HL-60/S4 (cell line): Measurements from ENCODE around the gene GPM6B.

Experiments used
- in situ Hi-C: fragments of 300-500 bp; cut with MboI; formaldehyde crosslinking; loops from 2 replicates; pipeline ENCODE4 v1.14.3; 2022; ENCODE audit warnings: low sequenced_read_pairs

Gene GPM6B

GRCh38 chrX:13770013-13770535, 46.8 kb downstream of the GPM6B start:
- in situ Hi-C loops: no loop called here

GRCh38 chrX:13768939-13769338, 48.0 kb downstream of the GPM6B start:
- in situ Hi-C loops: no loop called here

- in situ Hi-C loops: no loop called here
Measured at GRCh38 chrX:13764765-13765164, 52.1 kb downstream of the GPM6B start.

- in situ Hi-C loops: no loop called here
Measured at GRCh38 chrX:13764281-13764680, 52.6 kb downstream of the GPM6B start.

- in situ Hi-C loops: no loop called here
Measured at GRCh38 chrX:13763489-13763888, 53.4 kb downstream of the GPM6B start.

GRCh38 chrX:13761606-13762414, 55.1 kb downstream of the GPM6B start:
- in situ Hi-C loops: no loop called here

GRCh38 chrX:13760426-13760825, 56.5 kb downstream of the GPM6B start:
- in situ Hi-C loops: no loop called here

- in situ Hi-C loops: no loop called here
Measured at GRCh38 chrX:13759152-13759718, 57.7 kb downstream of the GPM6B start.

GRCh38 chrX:13756381-13756780, 60.5 kb downstream of the GPM6B start:
- in situ Hi-C loops: no loop called here

GRCh38 chrX:13755254-13755653, 61.6 kb downstream of the GPM6B start:
- in situ Hi-C loops: no loop called here

- in situ Hi-C loops: no loop called here
Measured at GRCh38 chrX:13754765-13755164, 62.1 kb downstream of the GPM6B start.

- in situ Hi-C loops: no loop called here
Measured at GRCh38 chrX:13752646-13753045, 64.2 kb downstream of the GPM6B start.

- in situ Hi-C loops: no loop called here
Measured at GRCh38 chrX:13752141-13752540, 64.8 kb downstream of the GPM6B start.

GRCh38 chrX:13750812-13751211, 66.1 kb downstream of the GPM6B start:
- in situ Hi-C loops: no loop called here

- in situ Hi-C loops: no loop called here
Measured at GRCh38 chrX:13750204-13750603, 66.7 kb downstream of the GPM6B start.

- in situ Hi-C loops: loop anchor here (10.0 kb wide), 1 partner anchor 94 kb away; the partner anchor contains the start of gene TCEANC
Measured at GRCh38 chrX:13748486-13748885, 68.4 kb downstream of the GPM6B start.

GRCh38 chrX:13747836-13748235, 69.1 kb downstream of the GPM6B start:
- in situ Hi-C loops: loop anchor here (10.0 kb wide), 1 partner anchor 93 kb away; the partner anchor contains the start of gene TCEANC

- in situ Hi-C loops: loop anchor here (10.0 kb wide), 1 partner anchor 88 kb away; the partner anchor contains the start of gene TCEANC
Measured at GRCh38 chrX:13742397-13743176, 74.3 kb downstream of the GPM6B start.

GRCh38 chrX:13741695-13742094, 75.2 kb downstream of the GPM6B start:
- in situ Hi-C loops: loop anchor here (10.0 kb wide), 1 partner anchor 87 kb away; the partner anchor contains the start of gene TCEANC

- in situ Hi-C loops: no loop called here
Measured at GRCh38 chrX:13734278-13735172, 82.4 kb downstream of the GPM6B start, which contains the start of the genes OFD1 and TRAPPC2. Gene OFD1 (plus strand): TSS chrX:13734748. CDS start chrX:13735072, 324 bp downstream. Gene TRAPPC2 (minus strand): TSS chrX:13734620. CDS start chrX:13719963, 14,657 bp downstream.
